K562 (cell line): ENCODE data around the gene KCP. TPM values are rescaled to one million over a fixed set of nuclear protein-coding genes. Genes with fewer than 3 reads are reported as not detected.
A peak's percentile ranks its signal among the peaks of the same experiment; 100 is the strongest.

Source experiments
- CREB1 ChIP-seq, 2 experiments: sonication (generic) in 1 of 2; formaldehyde crosslinking in 1 of 2; IDR thresholded peaks; 2 replicates each; pipeline versions ENCODE4 v1.6.1 to v1.8.0; 2012 to 2022; ENCODE audit warnings: inconsistent platforms in 1 of 2, mild to moderate bottlenecking in 1 of 2, missing genetic modification reagents in 1 of 2, moderate library complexity in 1 of 2
- GATAD2A ChIP-seq: fragments of 450-650 bp; IDR thresholded peaks from 2 replicates; pipeline ENCODE4 v1.6.1; 2017
- MAZ ChIP-seq, 2 experiments: fragments of 450-650 bp in 1 of 2; sonication (generic) in 1 of 2; formaldehyde crosslinking; IDR thresholded peaks in 1 of 2; conservative IDR thresholded peaks in 1 of 2; 2 replicates each; pipeline versions ENCODE4 v1.4.0 to v1.5.0; 2020; ENCODE audit warnings: mild to moderate bottlenecking in 1 of 2, missing genetic modification reagents in 1 of 2
- NR4A1 ChIP-seq, 2 experiments: fragments of 250-450 bp in 1 of 2; fragments of 450-650 bp in 1 of 2; sonication (Bioruptor Pico) in 1 of 2; IDR thresholded peaks; 2 replicates each; pipeline versions ENCODE4 v1.4.0 to v1.6.1; 2016 to 2020; ENCODE audit warnings: mild to moderate bottlenecking in 2 of 2, missing compliant biosample characterization in 1 of 2, missing genetic modification characterization in 1 of 2, moderate library complexity in 1 of 2
- POLR2B ChIP-seq: fragments of 450-650 bp; IDR thresholded peaks from 2 replicates; pipeline ENCODE4 v1.6.1; 2018; ENCODE audit warnings: low read depth; ENCODE audit not compliant: partially characterized antibody
- RBM39 ChIP-seq: fragments of 200-400 bp; formaldehyde crosslinking; optimal IDR thresholded peaks from 2 replicates; pipeline ENCODE3; 2018; ENCODE audit warnings: low read depth, low read length
- SUPT5H ChIP-seq: fragments of 450-650 bp; IDR thresholded peaks from 2 replicates; pipeline ENCODE4 v1.6.1; 2016
- TAF15 ChIP-seq: fragments of 200-400 bp; formaldehyde crosslinking; IDR thresholded peaks from 2 replicates; pipeline ENCODE4 v1.6.1; 2017; ENCODE audit warnings: mild to moderate bottlenecking, low read depth, low read length, moderate library complexity
- U2AF1 ChIP-seq: fragments of 200-400 bp; formaldehyde crosslinking; optimal IDR thresholded peaks from 2 replicates; pipeline ENCODE3; 2017; ENCODE audit warnings: mild to moderate bottlenecking, low read depth, low read length, moderate library complexity
- ZNF407 ChIP-seq: fragments of 450-650 bp; IDR thresholded peaks from 2 replicates; pipeline ENCODE4 v1.6.1; 2016; ENCODE audit warnings: low read depth
- ZNF589 ChIP-seq: fragments of 200-800 bp; sonication (Bioruptor generic); IDR thresholded peaks from 2 replicates; pipeline ENCODE4 v1.6.1; 2016; ENCODE audit warnings: low read depth, missing genetic modification characterization, missing compliant biosample characterization
- polyA plus RNA-seq, 8 experiments: library from polyadenylated mRNA; depleted of rRNA in 4 of 8; stranded (reverse) in 5 of 8; unstranded in 3 of 8; fragments of >200 nt; fragmentation: Nextera tagmentation in 2 of 8; fragmentation: Illumina TruSeq in 1 of 8; extraction: Ambion mirVana in 2 of 8; extraction: Trizol in 1 of 8; gene quantifications; 2 replicates each; pipeline versions ENCODE4 v1.2.1 to v1.2.3, GENCODE V29; 2011 to 2014; ENCODE audit warnings: inconsistent platforms in 1 of 8, missing spikeins in 1 of 8
- total RNA-seq, 7 experiments: library from RNA; depleted of rRNA in 6 of 7; stranded (reverse); fragments of >200 nt in 6 of 7; fragmentation: Illumina TruSeq in 2 of 7; extraction: Trizol in 2 of 7; gene quantifications; 2 replicates each; pipeline versions ENCODE4 v1.2.1 to v1.2.3, GENCODE V29; 2011 to 2021; ENCODE audit warnings: low replicate concordance in 1 of 7
- TF ChIP-seq, protein P1 (sequence below): fragments of 450-650 bp; IDR thresholded peaks from 2 replicates; pipeline ENCODE4 v1.6.1; 2016; ENCODE audit warnings: missing biosample characterization, missing genetic modification characterization
- TF ChIP-seq, protein P2 (sequence below): fragments of 450-650 bp; IDR thresholded peaks from 2 replicates; pipeline ENCODE4 v1.6.1; 2016
- TF ChIP-seq, protein P3 (sequence below), 3 experiments: fragments of 200-800 bp in 1 of 3; sonication (Bioruptor generic) in 1 of 3; sonication (generic) in 1 of 3; formaldehyde crosslinking in 1 of 3; IDR thresholded peaks; 2 replicates each; pipeline versions ENCODE4 v1.6.1 to v1.8.0; 2016 to 2022; ENCODE audit warnings: mild to moderate bottlenecking in 2 of 3, missing compliant biosample characterization in 2 of 3, missing genetic modification characterization in 2 of 3, missing genetic modification reagents in 1 of 3

The KCP gene
- total and polyA plus RNA-seq, 9 of the 15 experiments (the other 6 are each of a cell fraction or from before 2014, with no cell fraction given) = 0.06 to 0.17 (median 0.12) TPM; not detected in 3

DNA sequence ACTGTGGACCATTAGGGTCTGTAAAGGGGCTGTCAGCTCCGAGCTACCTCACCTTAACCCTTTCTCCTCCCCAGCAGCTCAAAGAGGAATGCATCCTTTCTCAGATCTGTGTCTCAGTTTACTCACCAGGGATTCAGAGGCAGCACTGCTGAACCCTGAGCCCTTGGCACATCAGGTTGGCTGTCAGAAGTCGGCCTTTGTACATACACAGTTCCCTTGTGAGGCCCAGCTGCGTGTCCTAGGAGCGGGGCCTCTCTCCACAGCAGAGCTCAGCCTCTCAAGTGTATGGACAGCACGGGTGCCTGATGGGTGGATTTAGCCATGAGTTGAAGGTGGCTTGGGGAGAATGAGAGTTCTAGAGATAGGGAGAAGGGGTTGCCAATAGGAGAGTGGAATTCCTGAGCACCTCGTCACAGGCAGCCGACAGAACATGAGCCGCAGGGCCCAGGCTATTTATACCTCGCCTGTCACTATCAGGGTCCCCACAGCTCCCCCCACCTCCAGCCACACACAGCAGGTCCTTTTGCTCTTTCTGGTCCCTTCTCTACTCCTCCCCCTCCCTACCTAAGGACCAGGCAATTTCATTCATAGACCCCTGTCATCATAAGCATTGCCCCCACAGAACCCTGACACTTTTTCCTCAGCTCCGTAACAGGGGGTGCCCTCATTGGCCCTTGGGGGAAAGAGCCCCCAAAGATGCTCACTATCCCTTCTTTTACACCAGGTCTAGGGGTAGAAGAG is 82.4 kb downstream of the KCP start (continued):
- TF ChIP-seq, protein P1, sequence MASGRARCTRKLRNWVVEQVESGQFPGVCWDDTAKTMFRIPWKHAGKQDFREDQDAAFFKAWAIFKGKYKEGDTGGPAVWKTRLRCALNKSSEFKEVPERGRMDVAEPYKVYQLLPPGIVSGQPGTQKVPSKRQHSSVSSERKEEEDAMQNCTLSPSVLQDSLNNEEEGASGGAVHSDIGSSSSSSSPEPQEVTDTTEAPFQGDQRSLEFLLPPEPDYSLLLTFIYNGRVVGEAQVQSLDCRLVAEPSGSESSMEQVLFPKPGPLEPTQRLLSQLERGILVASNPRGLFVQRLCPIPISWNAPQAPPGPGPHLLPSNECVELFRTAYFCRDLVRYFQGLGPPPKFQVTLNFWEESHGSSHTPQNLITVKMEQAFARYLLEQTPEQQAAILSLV = 0 out of 2 replicates have a peak, but pooled peaks have one; percentile 4
- TF ChIP-seq TAF15 (no peak), MAZ (CRISPR knock-in tag; conservative IDR thresholded peaks at IDR 0.05 in 1 of 2, IDR thresholded peaks at IDR 0.05 in 1 of 2) (peak in 1 of 2 experiments; percentile 36; a peak in 1 of 4 replicates), SUPT5H (0 out of 2 replicates have a peak, but pooled peaks have one; percentile 24), GATAD2A (no peak), ZNF407 (no peak), RBM39 (peak; percentile 16), ZNF589 (CRISPR knock-in tag) (0 out of 2 replicates have a peak, but pooled peaks have one; percentile 7), CREB1 (IDR thresholded peaks at IDR 0.05) (peak; percentile 52; the same call in 1 of the 2 replicates), CREB1 (CRISPR knock-in tag; IDR thresholded peaks at IDR 0.05) (peak; percentile 13; the same call in 1 of the 2 replicates), NR4A1 (CRISPR knock-in tag; IDR thresholded peaks at IDR 0.05) (0 out of 2 replicates have a peak, but pooled peaks have one; percentile 48), NR4A1 (tag; IDR thresholded peaks at IDR 0.05) (no peak), POLR2B (peak; percentile 9), U2AF1 (no peak)
- TF ChIP-seq, protein P2, sequence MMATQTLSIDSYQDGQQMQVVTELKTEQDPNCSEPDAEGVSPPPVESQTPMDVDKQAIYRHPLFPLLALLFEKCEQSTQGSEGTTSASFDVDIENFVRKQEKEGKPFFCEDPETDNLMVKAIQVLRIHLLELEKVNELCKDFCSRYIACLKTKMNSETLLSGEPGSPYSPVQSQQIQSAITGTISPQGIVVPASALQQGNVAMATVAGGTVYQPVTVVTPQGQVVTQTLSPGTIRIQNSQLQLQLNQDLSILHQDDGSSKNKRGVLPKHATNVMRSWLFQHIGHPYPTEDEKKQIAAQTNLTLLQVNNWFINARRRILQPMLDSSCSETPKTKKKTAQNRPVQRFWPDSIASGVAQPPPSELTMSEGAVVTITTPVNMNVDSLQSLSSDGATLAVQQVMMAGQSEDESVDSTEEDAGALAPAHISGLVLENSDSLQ = peak; percentile 14; the same call in 1 of the 2 replicates
- TF ChIP-seq, protein P3, sequence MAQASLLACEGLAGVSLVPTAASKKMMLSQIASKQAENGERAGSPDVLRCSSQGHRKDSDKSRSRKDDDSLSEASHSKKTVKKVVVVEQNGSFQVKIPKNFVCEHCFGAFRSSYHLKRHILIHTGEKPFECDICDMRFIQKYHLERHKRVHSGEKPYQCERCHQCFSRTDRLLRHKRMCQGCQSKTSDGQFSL (CRISPR knock-in tag; IDR thresholded peaks at IDR 0.05) = 0 out of 2 replicates have a peak, but pooled peaks have one; percentile 6
- TF ChIP-seq, protein P3 (tag; IDR thresholded peaks at IDR 0.05) = no peak
